Cardiac fibroblast (primary cell): Measurements from ENCODE around the gene LAMP5.

Experiments used
- DNase-seq, 2 donors: peaks; one replicate each; pipeline versions ENCODE4 v3.0.0 to v3.0.0-alpha.2; 2010; ENCODE audit warnings: low read depth in 2 of 2
- H3K4me3 ChIP-seq, 2 donors: replicated peaks in 1 of 2; 1 replicate in 1 of 2; 2 replicates in 1 of 2; pipeline ENCODE4 v1.5.1; 2011; ENCODE audit warnings: low read depth in 2 of 2, low read length in 2 of 2, mild to moderate bottlenecking in 2 of 2, moderate library complexity in 1 of 2
- TF ChIP-seq, protein P1 (sequence below): IDR thresholded peaks from one replicate; pipeline ENCODE4 v1.5.1; 2011; ENCODE audit warnings: low read depth, mild to moderate bottlenecking, low read length, inconsistent platforms

Gene LAMP5

GRCh38 chr20:9478771-9479170 is 35.6 kb upstream of the LAMP5 start:
- no peak overlapping the region for H3K4me3 ChIP-seq
- DNase-seq, result no peak
- TF ChIP-seq, protein P1, sequence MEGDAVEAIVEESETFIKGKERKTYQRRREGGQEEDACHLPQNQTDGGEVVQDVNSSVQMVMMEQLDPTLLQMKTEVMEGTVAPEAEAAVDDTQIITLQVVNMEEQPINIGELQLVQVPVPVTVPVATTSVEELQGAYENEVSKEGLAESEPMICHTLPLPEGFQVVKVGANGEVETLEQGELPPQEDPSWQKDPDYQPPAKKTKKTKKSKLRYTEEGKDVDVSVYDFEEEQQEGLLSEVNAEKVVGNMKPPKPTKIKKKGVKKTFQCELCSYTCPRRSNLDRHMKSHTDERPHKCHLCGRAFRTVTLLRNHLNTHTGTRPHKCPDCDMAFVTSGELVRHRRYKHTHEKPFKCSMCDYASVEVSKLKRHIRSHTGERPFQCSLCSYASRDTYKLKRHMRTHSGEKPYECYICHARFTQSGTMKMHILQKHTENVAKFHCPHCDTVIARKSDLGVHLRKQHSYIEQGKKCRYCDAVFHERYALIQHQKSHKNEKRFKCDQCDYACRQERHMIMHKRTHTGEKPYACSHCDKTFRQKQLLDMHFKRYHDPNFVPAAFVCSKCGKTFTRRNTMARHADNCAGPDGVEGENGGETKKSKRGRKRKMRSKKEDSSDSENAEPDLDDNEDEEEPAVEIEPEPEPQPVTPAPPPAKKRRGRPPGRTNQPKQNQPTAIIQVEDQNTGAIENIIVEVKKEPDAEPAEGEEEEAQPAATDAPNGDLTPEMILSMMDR, result no peak

DNA sequence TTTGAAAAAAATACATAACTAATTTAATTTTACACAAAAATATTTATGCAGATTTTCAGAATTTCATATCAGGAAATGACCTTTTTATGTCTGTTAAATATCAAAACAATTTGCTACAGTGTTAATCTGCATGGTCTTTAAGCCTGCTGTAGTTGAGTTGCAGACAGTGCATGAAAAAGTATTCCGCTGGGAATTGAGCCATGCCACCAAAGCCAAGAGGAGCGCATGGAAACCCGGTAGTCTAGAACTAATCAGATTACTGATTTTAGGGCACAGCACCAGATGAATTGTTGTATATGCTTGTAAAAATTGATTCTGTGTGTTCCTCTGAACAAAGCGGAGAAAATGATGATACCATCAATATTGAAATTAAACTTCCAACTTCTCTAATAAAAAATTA is 34.3 kb upstream of the LAMP5 start:
- H3K4me3 ChIP-seq, result no peak overlapping the region
- no peak for DNase-seq
- TF ChIP-seq, protein P1, result no peak

GRCh38 chr20:9482180-9482579 is 32.2 kb upstream of the LAMP5 start:
- DNase-seq, result no peak
- TF ChIP-seq, protein P1, result no peak
- no peak overlapping the region for H3K4me3 ChIP-seq

- H3K4me3 ChIP-seq, result no peak overlapping the region
- DNase-seq, result no peak
- TF ChIP-seq, protein P1, result no peak
These were observed 31.3 kb upstream of the LAMP5 start for GRCh38 chr20:9483131-9483530.

DNA sequence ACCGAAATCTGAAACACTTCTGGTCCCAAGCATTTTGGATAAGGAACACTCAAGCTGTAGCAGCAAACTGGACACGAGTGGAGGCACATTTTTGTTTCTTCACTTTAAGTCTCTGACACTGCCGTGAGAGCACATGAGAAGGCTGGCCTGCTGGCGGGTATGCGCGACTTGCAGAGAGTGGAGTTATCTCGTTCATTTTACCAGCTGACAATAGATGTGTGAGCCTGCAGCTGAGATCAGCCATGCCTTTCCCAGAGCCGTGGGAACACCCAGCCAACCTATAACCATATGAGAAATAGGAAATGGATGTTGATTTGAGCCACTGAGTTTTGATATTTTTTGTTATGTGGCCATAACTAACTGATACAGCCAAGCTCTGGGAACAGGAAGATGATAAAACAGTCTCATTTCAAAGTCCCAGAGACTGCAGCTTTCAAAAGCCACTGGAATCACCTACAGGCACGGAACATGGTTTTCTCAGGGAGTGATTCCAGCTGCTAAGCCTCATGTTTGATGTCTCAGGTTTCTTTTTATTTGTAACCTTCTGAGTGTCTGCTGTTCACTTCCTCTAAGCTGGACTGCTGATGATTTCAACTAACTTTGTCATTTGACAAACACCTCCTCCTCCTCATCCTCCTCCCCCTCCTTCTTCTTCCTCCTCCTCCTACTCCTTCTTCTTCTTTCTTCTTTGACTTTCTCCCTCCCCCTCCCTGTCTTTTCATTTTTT is 28.6 kb upstream of the LAMP5 start:
- no peak overlapping the region for H3K4me3 ChIP-seq
- TF ChIP-seq, protein P1, result no peak
- no peak for DNase-seq

- TF ChIP-seq, protein P1, result no peak
- DNase-seq, result no peak
- no peak overlapping the region for H3K4me3 ChIP-seq
These were observed 27.2 kb upstream of the LAMP5 start for GRCh38 chr20:9487231-9487630.

DNA sequence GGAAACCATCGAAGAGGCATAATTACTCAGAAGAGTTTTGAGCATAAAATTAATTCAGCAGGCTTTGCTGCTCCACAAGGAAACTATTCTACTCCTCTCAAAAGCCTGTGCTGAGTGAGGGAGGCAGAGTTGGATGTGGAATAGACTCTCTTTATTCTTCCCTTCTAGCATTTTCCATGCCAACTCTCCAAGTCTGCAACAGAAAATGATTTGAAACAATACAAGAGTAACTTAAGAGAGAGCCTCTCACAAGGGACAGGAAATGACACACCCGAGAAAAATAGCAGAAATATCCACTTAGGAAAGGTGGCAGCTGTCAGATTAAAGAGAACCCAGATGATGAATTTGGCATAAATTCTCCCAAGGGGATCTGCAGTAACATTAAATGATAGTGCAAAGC is 26.3 kb upstream of the LAMP5 start:
- TF ChIP-seq, protein P1, result no peak
- H3K4me3 ChIP-seq, result no peak overlapping the region
- DNase-seq, result no peak
